ENCODE results near the gene FAM120A. TPM values are rescaled to one million over a fixed set of nuclear protein-coding genes. Genes with fewer than 3 reads are reported as not detected.
A peak's percentile ranks its signal among the peaks of the same experiment; 100 is the strongest.

Gene FAM120A
- total RNA-seq, 3 donors from 2014 or later, result 168 to 215 (median 209) TPM

- TF ChIP-seq, protein P1, sequence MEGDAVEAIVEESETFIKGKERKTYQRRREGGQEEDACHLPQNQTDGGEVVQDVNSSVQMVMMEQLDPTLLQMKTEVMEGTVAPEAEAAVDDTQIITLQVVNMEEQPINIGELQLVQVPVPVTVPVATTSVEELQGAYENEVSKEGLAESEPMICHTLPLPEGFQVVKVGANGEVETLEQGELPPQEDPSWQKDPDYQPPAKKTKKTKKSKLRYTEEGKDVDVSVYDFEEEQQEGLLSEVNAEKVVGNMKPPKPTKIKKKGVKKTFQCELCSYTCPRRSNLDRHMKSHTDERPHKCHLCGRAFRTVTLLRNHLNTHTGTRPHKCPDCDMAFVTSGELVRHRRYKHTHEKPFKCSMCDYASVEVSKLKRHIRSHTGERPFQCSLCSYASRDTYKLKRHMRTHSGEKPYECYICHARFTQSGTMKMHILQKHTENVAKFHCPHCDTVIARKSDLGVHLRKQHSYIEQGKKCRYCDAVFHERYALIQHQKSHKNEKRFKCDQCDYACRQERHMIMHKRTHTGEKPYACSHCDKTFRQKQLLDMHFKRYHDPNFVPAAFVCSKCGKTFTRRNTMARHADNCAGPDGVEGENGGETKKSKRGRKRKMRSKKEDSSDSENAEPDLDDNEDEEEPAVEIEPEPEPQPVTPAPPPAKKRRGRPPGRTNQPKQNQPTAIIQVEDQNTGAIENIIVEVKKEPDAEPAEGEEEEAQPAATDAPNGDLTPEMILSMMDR (IDR thresholded peaks at IDR 0.05), result no peak
- intact Hi-C loops (cut with DNase I, micrococcal nuclease), result no loop called here
- no peak for ATAC-seq
- Histone ChIP-seq H3K4me3 (no peak overlapping the region), H3K36me3 (ENCODE audit: low read depth) (no peaks in the 10 kb centered on the region), H3K9me3 (no peaks in the 10 kb centered on the region), H3K4me1 (ENCODE audit: low read depth) (peaks cover 12% of the 10 kb centered on the region)
- DNase-seq, result no peak
Measured at GRCh38 chr9:93585695-93586094, 134.2 kb downstream of the FAM120A start.

DNA sequence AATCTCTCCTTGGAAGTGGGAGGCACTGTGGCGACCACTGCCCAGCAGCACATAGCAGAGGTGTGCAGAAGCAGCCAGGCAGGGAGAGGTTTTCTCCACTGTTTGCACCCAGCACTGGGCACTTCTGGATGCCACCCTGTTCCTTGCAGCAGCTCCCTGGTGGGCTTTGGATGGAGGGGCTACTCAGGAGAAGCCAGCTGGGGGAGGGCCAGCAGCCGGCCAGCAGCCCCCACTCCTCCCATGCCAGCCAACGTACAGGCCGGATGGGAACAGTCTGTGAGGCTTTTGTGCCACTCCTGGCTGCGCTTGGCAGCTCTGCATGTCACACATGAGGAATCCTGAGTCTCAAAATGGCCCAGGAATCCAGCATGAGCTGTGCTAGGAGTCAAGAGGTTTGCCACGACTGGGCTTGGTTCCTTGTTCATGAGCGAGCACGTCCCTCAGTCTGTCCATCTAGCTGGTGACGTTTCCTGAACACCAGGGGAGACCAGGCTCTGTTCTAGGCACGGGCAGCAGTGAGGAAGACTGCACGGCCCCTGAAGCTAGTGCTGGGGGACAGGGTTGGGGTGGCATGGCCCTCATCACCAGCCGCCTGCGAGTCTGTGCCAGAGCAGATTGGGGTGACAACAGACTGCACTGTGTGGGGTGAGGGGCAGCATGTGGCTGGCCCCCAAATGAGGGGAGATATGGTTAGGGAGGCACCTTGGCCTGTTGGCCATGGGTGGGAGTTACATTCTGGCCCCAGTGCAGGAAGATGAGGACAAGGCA, 135.0 kb downstream of the FAM120A start:
- TF ChIP-seq, protein P1 (IDR thresholded peaks at IDR 0.05), result no peak
- no peak for ATAC-seq

DNA sequence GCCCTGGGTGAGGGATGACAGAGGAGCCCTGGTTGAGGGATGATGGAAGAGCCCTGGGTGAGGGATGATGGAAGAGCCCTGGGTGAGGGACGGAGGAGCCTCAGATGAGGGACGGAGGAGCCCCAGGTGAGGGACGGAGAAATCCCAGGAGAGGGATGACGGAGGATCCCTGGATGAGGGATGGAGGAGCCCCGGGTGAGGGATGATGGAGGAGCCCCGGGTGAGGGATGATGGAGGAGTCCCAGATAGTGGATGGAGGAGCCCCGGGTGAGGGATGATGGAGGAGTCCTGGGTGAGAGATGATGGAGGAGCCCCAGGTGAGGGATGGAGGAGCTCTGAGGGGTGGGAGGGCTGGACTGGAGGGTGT, 135.8 kb downstream of the FAM120A start:
- Histone ChIP-seq H3K4me3 (no peak overlapping the region), H3K4me1 (ENCODE audit: low read depth) (peaks cover 3% of the 10 kb centered on the region), H3K9me3 (no peaks in the 10 kb centered on the region), H3K36me3 (ENCODE audit: low read depth) (no peaks in the 10 kb centered on the region)
- ATAC-seq, result no peak
- intact Hi-C loops (cut with DNase I, micrococcal nuclease), result no loop called here
- TF ChIP-seq, protein P1 (IDR thresholded peaks at IDR 0.05), result no peak
- no peak for DNase-seq

More for the DNA sequence above, 135.0 kb downstream of the FAM120A start:
- H3K36me3 ChIP-seq (ENCODE audit: low read depth), result no peaks in the 10 kb centered on the region
- peak in 2 of 3 donors; percentile 23 to 40 for DNase-seq
- H3K9me3 ChIP-seq, result no peaks in the 10 kb centered on the region
- H3K4me1 ChIP-seq (ENCODE audit: low read depth), result peaks cover 11% of the 10 kb centered on the region
- no peak overlapping the region for H3K4me3 ChIP-seq
- intact Hi-C loops (cut with DNase I, micrococcal nuclease), result no loop called here

DNA sequence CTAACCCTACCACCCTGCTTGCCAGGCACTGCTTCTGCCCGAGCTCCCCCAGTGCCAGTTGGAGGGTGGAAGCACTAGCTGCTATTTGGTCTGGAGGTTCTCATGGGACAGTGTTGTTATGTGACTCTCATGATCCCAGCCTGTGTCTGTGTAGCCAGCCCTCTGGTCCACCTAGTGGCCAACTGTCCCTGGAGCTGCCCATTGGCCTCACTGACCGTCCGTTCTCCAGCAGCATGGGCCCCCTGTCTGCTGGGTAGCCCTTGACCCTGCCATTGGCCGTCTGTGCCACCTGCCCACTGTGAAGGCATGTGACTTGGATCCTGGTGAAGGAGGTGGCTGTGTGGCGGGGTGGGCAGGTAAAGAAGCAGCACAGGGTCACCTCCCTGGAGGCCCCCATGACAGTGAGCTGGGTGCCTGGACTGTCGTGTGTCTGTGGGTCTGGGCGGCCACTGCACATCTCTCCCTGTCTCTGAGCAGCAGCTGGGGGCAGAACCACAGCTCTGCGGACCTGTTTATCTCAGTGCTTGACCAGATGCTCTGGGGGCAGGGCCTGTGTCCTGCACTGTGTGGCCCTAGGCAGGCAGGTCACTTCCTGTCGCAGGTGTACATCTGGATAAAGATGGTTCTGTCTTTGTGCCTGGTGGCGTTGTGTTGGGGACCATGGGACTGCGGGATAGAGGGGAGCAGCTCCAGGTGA, 136.3 kb downstream of the FAM120A start:
- Histone ChIP-seq H3K4me3 (no peak overlapping the region), H3K36me3 (ENCODE audit: low read depth) (no peaks in the 10 kb centered on the region), H3K9me3 (no peaks in the 10 kb centered on the region), H3K4me1 (ENCODE audit: low read depth) (no peaks in the 10 kb centered on the region)
- ATAC-seq (peak; percentile 22), DNase-seq (no peak)
- intact Hi-C loops (cut with DNase I, micrococcal nuclease), result no loop called here
- TF ChIP-seq, protein P1 (IDR thresholded peaks at IDR 0.05), result no peak

DNA sequence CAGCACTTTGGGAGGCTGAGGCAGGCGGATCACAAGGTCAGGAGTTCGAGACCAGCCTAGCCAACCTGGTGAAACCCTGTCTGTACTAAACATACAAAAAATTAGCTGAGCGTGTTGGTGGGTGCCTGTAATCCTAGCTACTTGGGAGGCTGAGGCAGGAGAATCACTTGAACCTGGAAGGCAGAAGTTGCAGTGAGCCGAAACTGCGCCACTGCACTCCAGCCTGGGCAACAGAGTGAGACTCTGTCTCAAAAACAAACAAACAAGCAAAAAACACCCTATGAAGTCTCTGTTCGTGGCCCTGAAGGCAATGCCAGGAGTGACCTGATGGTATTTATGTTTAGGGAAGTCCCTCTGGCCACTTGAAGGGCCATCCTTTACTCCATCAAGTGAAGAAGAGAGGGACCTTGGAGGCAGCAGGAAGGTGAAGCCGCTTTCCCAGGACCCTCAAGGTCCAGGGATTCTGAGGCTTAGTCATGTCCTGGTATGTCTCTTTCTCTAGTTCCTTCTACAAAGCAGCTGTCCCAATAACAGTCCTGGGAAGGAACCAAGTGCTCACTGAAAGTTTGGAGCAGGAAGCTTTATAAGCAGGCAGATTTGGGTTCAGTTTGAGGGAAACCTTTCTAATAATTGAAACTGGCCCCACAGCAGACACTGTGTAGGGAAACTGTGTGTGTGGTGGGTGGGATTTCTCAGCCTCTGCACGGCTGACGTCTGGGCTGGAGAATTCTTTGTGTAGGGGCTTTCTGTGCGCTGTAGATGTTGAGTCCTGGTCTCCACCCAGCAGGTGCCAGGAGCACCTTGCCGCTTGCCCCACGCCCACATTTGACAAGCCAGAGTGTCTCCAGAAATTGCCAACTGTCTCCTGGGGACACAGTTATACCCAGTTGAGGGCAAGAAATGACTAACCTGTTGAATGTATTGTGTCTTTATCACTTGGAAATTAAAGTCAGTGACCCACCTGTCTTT, 137.4 kb downstream of the FAM120A start:
- ATAC-seq, result no peak
- intact Hi-C loops (cut with DNase I, micrococcal nuclease), result no loop called here

More for the DNA sequence above, 137.4 kb downstream of the FAM120A start:
- H3K9me3 ChIP-seq, result no peaks in the 10 kb centered on the region
- H3K4me3 ChIP-seq, result no peak overlapping the region
- no peak for DNase-seq
- H3K36me3 ChIP-seq (ENCODE audit: low read depth), result no peaks in the 10 kb centered on the region
- TF ChIP-seq, protein P1 (IDR thresholded peaks at IDR 0.05), result no peak
- H3K4me1 ChIP-seq (ENCODE audit: low read depth), result peaks cover 8% of the 10 kb centered on the region

All from mucosa of descending colon (tissue), 3 donors.